Cortex of kidney (tissue), 1 donor: Measurements from ENCODE around the gene PACS2.
"Not testable (repeated sequence)": the region's sequence is repeated elsewhere in the genome, so short reads cannot be mapped to it uniquely, and the experiment has no call there.

Experiments used
- DNase-seq: peaks from one replicate; lab custom pipeline; 2025; lab: John Stamatoyannopoulos, UW

The PACS2 gene

GRCh38 chr14:105288936-105289335 lies 25.6 kb upstream of the PACS2 start:
- DNase-seq, result not testable (repeated sequence)

GRCh38 chr14:105290621-105291346 lies 23.8 kb upstream of the PACS2 start:
- no peak for DNase-seq

DNA sequence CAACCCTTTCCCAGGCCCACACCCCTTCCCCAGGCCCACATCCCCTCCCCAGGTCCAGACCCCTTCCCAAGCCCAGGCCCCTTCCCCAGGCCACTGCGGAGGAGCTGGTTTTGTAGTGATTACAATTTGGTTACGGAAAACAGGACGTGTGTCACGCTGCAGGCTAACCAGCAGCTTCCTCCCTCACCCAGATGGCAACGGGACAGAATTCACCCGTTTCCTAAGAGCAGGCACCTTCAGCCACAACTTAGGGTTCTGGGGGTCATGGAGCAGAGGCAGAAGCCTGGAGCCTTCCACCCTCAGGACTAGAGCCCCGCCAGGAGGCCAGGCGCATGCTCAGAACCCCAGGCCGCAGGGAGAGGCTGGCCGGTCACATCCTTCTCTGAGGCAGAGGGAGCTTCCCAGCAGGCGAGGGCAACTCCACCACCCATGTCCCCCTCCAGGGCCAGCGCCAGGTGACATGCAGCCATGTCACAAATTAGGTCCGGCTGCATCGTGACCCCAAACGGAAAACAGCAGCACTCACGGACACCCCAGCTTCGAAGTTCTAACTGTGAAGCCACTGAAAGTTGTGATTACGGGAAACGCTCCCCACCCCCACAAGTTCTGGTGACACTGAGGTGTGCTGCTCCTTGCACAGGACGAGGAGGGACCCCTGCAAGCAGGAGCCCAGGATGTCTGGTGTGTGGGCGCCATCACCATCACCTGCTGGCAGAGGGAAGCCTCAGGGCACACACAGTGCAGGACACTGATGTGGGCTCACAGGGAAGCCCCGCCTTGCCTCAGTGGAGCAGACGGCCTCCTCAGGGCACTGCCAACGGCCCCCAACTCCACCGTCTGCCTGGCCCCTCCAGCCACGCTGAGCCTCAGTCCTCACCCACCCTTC lies 21.5 kb upstream of the PACS2 start:
- DNase-seq, result no peak

DNA sequence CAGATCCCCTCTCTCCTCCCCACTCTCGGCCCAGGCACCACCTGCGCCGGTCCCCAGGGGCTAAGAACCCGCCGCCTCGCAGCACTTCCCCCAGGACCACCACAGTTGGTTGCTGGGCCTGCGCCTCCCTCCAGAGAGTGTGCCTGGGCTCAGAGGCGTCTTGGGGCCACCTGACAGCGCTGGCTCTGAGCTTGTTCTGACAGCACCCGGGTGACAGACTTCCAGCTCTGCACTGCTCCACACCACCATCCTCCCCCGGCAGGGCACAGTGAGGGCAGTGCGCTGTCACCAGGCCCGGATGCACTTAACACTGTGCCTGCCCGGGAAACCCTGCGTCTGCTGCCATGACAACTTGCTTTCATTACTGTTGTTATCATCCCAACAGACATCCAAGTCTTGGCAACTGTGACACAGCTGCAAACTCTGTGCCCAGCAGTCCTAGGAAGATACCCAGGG lies 20.4 kb upstream of the PACS2 start:
- no peak for DNase-seq

DNA sequence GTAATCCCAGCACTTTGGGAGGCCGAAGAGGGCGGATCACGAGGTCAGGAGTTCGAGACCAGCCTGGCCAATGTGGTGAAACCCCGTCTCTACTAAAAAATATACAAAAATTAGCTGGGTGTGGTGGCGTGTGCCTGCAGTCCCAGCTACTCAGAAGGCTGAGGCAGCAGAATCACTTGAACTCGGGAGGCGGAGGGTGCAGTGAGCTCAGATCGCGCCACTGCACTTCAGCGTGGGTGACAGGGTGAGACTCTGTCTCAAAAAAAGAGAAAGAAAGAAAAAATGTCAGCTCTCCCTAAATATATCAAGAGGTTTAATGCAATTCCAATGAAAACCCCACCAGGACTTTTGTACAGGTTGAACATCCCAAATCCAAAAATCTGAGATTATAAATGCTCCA lies 17.2 kb upstream of the PACS2 start:
- not testable (repeated sequence) for DNase-seq

DNA sequence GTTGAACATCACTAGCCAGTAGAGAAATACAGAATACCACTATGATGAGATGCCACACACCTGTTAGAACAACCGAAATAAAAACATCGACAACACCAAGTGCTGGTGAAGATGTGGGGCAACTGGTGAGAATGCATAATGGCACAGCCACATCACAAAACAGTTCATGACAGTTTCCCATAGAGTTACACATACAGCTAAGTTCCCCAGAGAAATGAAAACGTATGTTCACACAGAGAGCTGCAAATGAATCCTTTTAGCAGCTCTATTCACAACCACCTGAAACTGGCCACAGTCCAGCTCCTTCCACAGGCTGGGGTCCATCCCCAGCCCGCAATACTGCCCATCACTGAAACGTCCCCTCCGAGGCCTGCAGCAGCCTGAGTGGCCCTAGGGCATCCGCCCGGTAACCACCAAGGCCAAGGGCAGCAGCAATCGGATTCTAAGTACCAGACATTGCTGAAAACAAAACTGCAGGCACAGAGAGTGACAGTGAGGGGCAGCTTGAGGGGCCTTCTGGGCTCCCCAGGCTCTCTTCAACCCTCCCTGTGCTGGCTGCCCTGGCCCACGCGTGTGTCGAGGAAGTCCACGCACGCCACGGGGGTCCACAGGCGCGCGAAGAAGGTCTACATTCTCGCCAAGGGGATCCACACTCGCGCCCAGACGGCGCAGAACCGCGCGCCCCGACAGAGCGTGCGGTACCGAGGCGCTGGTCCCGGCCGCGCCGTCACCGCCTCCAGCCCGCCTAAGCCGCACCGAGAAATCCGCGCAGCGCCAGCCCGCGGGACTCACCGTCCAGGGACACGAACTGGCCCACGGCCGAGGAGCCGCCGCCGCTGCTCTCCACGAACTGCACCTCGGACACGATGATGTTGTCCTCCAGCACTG lies 14.7 kb upstream of the PACS2 start:
- DNase-seq, result no peak

GRCh38 chr14:105300542-105301102 lies 13.9 kb upstream of the PACS2 start, which contains the start of gene BRF1:
Gene BRF1, minus strand, starts transcription at chr14:105301001. Its CDS starts 372 bp downstream, at chr14:105300629.
- DNase-seq, result peak; percentile 58

GRCh38 chr14:105301103-105301914 lies 13.2 kb upstream of the PACS2 start:
- DNase-seq, result peak; percentile 58

GRCh38 chr14:105301915-105302249 lies 12.7 kb upstream of the PACS2 start:
- DNase-seq, result not testable (repeated sequence)

DNA sequence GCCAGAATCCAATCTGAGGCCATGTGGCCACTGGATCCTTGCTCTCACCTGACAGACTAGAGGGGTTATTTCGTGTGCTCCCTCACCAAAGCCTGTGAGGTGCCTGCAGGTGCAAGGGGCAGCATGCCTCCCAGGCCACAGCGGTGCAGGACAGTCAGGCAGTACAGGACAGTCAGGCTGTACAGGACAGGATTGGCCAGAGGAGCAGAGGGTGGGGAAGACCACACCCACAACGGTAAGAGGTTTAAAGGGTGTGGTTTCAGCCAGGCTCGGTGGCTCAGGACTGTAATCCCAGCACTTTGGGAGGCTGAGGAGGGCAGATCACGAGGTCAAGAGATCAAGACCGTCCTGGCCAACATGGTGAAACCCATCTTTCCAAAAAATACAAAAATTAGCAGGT lies 10.6 kb upstream of the PACS2 start:
- DNase-seq, result no peak

DNA sequence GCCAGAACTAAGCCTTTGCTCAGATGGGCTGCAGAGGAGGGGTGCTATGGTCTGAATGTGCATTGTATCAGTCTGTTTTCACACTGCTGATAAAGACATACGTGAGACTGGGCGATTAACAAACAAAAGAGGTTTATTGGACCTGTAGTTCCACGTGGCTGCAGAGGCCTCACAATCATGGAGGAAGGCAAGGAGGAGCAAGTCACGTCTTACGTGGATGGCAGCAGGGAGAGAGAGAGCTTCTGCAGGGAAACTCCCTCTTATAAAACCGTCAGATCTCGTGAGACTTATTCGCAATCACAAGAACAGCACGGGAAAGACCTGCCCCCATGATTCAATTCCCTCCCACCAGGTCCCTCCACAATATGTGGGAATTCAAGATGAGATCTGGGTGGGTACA lies 10.0 kb upstream of the PACS2 start:
- DNase-seq, result no peak

- no peak for DNase-seq
These were observed 9.2 kb upstream of the PACS2 start for GRCh38 chr14:105305345-105305744.

GRCh38 chr14:105305791-105306190 lies 8.8 kb upstream of the PACS2 start:
- no peak for DNase-seq

DNA sequence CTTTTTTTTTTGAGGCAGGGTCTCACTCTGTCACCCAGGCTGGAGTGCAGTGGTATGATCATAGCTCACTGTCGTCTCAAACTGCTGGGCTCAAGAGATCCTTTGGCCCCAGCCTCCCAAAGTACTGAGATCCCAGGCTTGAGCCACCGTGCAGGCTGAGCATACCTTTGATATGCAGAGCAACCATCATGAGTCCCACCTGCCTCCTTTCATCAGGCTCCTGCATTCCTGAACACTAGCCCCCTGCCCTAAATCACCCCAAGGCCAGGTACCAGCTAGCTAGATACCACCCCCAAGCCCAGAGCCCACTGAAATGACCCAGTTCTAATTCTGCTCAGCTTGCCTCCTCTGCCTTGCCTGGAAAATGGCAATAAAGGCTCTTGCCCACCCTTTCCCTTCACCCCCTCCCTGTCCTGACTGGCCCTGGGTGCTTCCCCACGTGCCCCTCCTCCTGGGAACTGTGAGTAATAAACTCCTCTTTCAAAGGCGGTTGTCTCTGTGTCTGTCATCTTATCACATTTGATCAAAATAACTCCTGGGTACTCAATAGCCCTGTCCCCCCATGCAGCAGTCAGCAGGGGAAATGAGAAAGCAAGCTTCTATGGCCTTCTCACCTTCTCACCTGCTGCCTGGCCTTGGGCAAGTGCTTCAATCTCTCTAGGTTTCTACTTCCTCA lies 7.4 kb upstream of the PACS2 start:
- no peak for DNase-seq

DNA sequence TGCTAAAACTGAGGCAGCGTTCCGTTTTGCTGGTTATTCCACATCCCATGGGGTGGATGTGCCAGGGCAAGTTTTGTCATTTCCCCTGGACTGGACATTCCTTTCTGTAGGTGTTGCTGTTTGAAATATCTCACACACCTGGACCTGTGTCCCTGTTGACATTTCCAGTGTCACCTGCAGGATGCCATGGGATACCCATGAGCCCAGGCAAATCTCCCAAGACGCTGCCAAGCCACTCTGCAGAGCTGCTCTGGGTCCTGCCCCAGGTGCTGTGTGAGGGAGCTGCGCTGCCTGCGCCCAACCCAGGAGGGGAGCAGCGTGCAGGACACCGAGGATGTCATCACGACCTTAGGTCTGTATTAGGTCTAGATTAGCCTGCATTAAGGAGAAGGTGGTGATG lies 5.2 kb upstream of the PACS2 start:
- DNase-seq, result no peak

DNA sequence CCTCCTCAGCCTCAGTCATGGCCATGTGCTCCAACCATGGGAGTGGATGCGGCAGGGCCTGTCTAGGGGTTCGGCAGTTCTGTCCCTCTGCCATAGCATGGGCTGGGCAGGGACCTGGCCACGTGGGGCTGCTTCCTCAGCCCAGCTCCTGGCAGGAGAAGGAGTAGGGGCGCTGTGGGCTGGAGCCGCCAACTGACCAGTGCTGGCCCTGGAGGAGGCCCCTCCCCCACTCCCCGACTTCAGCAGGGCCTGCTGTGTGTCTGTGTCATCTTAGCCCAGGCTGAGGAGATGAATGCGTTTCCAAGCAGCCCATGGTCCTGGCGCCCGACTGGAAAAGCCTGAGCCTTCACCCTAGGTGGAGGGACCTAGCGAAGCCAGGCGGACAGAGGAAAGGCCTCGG lies 2.7 kb upstream of the PACS2 start:
- no peak for DNase-seq

DNA sequence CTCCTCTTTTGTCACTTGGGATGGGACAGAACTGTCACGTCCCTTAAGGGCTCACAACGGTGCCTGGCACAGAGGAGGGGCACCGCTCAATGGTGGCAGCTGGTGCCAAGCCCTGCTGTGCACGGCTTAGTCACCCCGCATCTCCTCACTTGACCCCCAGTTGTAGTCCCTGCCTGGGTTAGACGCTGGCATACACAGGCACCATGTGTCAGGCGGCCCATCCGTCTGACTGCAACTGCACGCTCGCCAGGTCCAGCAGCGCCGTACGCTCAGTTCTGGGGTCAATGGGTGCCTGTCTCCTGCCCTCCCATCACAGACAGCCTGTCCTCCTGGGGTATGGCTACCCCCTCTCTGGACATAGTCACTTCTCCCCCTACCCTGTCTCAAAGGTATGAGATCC lies 1.6 kb upstream of the PACS2 start:
- no peak for DNase-seq

- DNase-seq, result no peak
These were observed 914 bp upstream of the PACS2 start for GRCh38 chr14:105313381-105314286.

- no peak for DNase-seq
These were observed 718 bp downstream of the PACS2 start for GRCh38 chr14:105315211-105315721.
